ENCODE results near the gene ZNF329.

ZNF329 gene

DNA sequence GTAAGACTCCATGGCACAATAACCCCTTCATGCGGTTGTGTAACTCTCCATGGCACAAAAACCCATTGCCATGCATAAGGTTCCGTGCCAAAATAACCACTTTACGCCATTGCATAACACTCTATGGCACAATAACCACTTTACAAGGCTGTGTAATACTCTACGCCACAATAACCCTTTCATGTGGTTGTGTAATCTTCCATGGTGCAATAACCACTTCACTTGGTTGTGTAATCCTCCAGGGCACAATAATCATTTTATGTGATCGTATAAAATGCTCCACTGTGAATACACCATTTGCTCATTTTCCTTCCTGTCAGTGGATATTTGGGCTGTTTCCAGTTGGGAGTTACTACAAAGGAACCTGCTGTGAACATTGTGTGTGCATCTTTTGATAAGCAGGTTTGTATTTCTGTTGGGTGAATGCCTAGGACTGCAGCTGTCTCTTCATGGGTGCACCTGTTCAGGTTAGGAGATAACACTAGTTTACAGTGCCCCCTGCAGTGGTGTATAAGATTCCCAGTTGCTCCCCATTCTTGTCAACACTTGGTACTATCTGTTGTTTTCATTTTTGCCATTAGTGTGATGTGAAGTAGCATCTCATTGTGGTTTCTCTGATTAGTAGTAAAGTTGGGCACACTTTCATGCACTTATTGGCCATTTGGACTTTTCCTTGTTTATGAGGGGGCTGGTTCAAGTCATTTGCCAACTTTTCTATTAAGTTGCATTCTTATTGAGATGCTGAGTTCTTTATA, 31.4 kb downstream of the ZNF329 start:
- DNase-seq (ENCODE audit: low spot score): no peak

DNA sequence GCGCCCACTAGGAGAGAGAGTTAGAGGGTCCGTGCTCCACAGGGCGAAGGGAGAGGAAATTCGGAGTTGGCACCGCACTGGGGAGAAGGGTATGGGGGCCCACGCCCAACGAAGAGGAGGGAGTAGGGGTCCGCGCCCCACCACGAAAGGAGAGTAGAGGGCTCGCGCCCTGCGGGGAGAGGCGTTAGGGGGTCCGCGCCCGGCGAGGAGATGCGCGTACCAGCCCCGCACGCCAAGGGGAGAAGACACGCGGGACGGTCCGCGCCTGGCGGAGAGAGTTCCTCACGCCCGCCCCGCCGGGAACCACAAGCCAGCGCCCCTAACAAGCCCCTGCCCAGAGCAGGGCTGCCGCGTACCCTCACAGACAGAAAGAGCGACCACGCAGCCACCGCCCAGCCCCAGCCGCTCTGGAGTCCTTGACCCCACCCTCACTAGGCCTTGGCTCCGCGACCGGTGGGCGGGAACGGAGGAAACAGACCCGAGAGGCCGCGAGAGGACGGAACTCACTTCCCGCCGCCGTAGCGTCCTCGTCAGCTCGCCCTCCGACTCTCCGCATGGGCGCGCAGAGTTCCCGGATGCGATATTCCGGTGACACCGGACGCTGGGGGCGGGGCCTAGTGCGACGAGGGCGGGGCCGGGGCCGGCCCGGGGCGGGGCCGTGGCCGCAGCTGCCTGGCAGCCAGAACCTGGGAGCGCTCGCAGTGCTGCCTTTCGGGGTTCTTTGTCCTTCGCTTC, 32.6 kb downstream of the ZNF329 start:
- no peak for DNase-seq (ENCODE audit: low spot score)

DNA sequence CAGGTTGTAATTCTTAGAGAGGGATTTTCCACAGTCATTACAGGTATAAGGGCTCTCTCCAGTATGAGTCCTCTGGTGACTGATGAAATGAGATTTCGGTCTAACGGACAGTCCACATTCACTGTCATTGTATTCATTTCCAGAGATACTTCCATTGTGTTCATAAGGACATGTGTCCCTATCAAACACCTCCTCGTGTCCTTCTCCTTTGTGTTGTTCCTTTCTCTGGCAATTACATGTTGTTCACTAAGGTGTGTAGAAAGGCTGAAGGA, 42.1 kb downstream of the ZNF329 start:
- DNase-seq (ENCODE audit: low spot score): no peak

DNA sequence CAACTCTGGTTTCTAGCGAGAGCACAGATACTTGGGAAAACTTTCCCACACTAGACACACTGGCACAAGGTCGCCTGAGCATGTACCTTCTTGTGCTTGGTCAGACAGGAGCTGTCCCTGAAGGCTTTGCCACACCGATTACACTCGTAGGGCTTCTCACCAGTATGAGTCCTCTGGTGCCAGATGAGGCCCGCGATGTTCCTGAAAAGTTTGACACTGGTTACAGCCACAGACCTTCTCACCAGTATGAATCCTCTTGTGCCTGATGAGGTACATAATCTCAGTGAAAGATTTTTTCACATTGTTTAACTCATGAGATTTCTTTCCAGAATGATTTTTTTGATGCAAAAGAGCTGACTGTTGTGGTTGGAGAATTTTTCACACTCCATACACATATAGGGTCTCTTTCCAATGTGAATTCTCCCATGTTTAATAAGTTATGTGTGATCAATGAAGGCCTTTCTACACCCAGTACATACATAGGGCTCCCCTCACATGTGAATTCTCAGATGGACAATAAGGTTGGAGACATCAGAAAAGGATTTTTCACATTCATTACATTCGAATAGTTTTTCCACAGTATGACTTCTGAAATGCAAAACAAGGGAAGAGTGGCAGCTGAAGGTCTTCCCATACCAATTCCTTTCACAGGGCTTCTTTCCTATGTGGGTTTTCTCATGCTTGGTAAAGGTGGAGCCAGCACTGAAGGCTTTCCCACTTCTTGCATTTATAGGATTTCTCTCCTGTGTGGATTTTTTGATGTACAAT, 42.6 kb downstream of the ZNF329 start:
- DNase-seq (ENCODE audit: low spot score): no peak

DNA sequence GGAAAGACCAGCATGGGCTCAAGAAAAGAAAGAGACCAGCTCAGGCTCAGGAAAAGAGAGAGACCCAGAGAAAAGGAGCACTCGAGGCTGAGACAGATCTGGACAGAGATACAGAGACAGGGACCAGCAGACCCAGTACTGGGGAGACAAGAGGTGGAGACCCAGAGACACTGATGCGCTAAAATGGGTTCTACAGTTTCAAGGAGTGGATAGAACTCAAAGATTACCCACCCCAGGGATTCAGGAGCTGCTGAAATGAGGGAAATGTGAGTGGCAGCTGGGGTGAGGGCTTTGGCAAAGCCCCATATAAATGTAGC, 51.9 kb downstream of the ZNF329 start:
- no peak for DNase-seq (ENCODE audit: low spot score)

DNA sequence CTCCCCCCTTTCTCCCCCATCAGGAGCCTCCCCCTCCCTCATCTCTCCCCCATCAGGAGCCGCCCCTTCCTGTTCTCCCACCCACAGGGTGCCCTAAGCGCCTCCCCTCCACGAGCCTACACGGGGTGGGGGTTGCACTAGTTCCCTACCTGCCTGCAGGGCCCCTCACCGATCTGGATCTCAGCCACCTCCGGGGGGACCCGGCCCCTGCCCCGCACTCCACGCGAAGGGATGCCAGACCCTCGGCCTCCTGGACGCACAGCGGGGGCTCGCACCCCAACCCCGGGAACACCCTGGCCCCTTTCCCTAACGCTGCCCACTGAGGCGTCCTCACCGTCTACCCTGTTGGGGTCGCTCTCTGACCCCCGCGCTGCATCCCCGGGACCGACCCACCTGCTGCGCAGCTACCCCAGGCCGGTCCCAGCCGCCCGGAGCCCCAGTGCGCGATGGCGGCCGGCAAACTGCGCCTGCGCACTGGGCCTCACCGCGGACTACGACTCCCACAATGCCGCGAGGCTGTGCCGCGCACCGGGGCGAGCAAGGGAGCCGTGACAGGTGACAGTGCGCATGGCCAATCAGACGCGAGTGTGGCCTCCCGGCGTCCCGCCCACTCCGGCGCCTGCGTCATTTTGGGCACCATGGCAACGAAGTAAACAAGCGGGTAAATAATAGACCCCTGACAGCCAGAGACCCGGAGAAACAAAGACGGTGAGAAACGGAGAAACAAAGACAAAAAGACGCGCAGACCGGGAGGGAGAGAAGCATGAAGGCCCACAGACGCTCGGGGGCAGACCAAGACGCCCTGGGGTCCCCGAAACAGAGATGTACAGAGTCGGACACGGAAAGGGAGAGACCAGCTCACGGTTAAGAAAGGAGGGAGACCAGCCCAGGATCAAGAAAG, 52.6 kb downstream of the ZNF329 start, which contains the start of gene ZSCAN18:
Gene ZSCAN18 (minus strand): TSS at position 451 of the 901 bp plus-strand sequence. CDS start 7,964 bp downstream, outside the sequence.
- peak; percentile 88 for DNase-seq (ENCODE audit: low spot score)

- DNase-seq (ENCODE audit: low spot score): no peak
These were observed 53.2 kb downstream of the ZNF329 start for GRCh38 chr19:58097349-58097748.

- no peak for DNase-seq (ENCODE audit: low spot score)
These were observed 53.7 kb downstream of the ZNF329 start for GRCh38 chr19:58096884-58097283.

DNA sequence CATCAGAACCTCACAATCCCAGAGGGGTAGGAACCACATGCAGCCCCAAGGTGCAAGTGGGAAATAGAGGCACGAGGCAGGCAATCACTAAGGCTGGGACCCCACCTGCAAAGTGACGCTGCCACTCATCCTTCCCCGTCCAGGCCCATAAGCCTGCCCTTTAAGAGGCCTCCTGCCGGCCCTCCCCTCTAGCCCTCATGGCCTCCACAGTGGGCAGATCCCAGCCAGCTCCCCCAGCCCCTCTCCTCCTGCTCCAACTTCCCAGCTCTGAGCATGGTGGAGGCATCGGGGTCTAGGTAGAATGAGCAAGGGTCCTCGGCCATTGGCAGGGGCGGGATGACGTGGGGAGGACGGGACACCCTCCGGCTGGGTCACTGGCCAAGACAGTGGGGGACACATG, 55.3 kb downstream of the ZNF329 start:
- DNase-seq (ENCODE audit: low spot score): no peak

- DNase-seq (ENCODE audit: low spot score): no peak
These were observed 57.5 kb downstream of the ZNF329 start for GRCh38 chr19:58093071-58093470.

GRCh38 chr19:58091251-58091995, 59.2 kb downstream of the ZNF329 start:
- DNase-seq (ENCODE audit: low spot score): no peak

- no peak for DNase-seq (ENCODE audit: low spot score)
These were observed 60.7 kb downstream of the ZNF329 start for GRCh38 chr19:58089846-58090245.

GRCh38 chr19:58088521-58089052, 62.0 kb downstream of the ZNF329 start:
- no peak for DNase-seq (ENCODE audit: low spot score)

GRCh38 chr19:58086825-58087710, 63.5 kb downstream of the ZNF329 start:
- no peak for DNase-seq (ENCODE audit: low spot score)

GRCh38 chr19:58085348-58085875, 65.2 kb downstream of the ZNF329 start:
- no peak for DNase-seq (ENCODE audit: low spot score)

DNA sequence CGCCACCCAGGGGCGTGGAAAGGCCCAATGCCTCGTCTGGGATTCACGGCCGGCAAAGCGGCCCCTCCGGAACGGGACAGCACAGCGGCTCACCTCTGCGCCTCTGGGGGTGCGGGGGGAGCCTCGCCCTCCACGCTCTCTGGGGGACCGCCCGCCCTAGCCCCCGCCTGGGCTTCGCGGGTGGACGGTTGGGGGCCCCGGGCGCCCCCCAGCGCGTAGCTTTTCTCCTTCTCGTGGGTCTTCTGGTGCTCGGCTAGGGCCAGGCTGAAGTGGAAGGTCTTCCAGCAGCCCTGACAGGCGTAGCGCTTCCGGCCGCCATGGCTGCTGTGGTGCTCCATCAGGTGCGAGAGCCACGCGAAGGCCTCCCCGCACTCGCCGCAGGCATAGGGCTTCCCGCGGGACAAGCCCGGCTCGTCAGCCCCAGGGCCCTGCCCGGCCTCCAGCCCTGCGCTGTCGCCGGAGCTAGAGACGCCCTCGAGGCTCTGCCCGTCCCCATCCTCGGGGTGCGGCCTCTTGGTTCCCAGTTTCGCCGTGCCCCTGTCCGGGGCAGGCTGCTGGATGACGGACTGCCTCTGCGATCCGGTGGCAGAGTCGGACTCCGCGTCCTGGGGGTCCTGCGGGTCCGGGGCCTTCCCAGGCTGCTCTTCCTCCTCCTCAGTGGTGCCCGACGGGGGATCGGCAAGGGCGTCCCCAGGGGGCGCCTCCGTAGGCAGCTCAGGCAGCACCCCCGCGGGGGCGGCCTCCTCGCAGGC, 65.8 kb downstream of the ZNF329 start:
- no peak for DNase-seq (ENCODE audit: low spot score)

- DNase-seq (ENCODE audit: low spot score): no peak
These were observed 67.6 kb downstream of the ZNF329 start for GRCh38 chr19:58083021-58083420.

DNA sequence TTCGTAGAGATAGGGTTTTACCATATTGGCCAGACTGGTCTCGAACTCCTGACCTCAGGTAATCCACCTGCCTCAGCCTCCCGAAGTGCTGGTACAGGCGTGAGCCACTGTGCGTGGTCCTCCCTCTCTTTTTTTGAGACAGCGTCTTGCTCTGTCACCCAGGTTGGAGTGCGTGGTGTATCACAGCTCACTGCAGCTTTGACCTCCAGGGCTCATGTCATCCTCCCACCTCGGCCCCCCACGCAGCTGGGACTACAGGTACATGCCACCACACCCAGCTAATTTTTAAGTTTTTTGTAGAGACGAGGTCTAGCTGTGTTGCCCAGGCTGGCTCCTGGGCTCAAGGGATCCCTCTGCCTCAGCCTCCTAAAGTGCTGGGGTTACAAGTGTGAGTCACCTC, 70.8 kb downstream of the ZNF329 start:
- DNase-seq (ENCODE audit: low spot score): no peak

All from HuH-7.5 (cell line).